Neuronal stem cell (in vitro differentiated cells): Measurements from ENCODE around the gene COX4I2.
A peak's percentile ranks its signal among the peaks of the same experiment; 100 is the strongest.

ENCODE experiments used
- DNase-seq: peaks from one replicate; pipeline ENCODE4 v3.0.0-alpha.2; 2013; ENCODE audit warnings: low spot score
- H2AFZ ChIP-seq: one replicate; pipeline ENCODE4 v1.6.1; 2013; ENCODE audit warnings: mild to moderate bottlenecking, low read length, inconsistent platforms
- H2AK5ac ChIP-seq: 2 replicates; pipeline ENCODE4 v1.6.1; 2013; ENCODE audit warnings: low read depth, mild to moderate bottlenecking, inconsistent platforms, low read length, moderate library complexity, mixed read lengths
- H2BK120ac ChIP-seq: 2 replicates; pipeline ENCODE4 v1.6.1; 2013; ENCODE audit warnings: low read depth, mild to moderate bottlenecking, inconsistent platforms, low read length, moderate library complexity, mixed read lengths
- H2BK12ac ChIP-seq: one replicate; pipeline ENCODE4 v1.6.1; 2013; ENCODE audit warnings: low read length, inconsistent platforms
- H2BK15ac ChIP-seq: 2 replicates; pipeline ENCODE4 v1.6.1; 2013; ENCODE audit warnings: mild to moderate bottlenecking, low read length, inconsistent platforms, mixed read lengths
- H2BK5ac ChIP-seq: one replicate; pipeline ENCODE4 v1.6.1; 2013; ENCODE audit warnings: inconsistent platforms, mild to moderate bottlenecking, low read length, moderate library complexity
- H3K14ac ChIP-seq: one replicate; pipeline ENCODE4 v1.6.1; 2013; ENCODE audit warnings: low read length, inconsistent platforms
- H3K18ac ChIP-seq: 2 replicates; pipeline ENCODE4 v1.6.1; 2013; ENCODE audit warnings: low read length, inconsistent platforms
- H3K23ac ChIP-seq: 2 replicates; pipeline ENCODE4 v1.6.1; 2013; ENCODE audit warnings: low read depth, mild to moderate bottlenecking, mixed read lengths, low read length, inconsistent platforms; ENCODE audit not compliant: poor library complexity
- H3K27ac ChIP-seq: replicated peaks from 3 replicates; pipeline ENCODE4 v1.5.1; 2013; ENCODE audit warnings: low read length, inconsistent platforms
- H3K27me3 ChIP-seq, 3 experiments: 2 replicates each; pipeline ENCODE4 v1.6.1; 2013; ENCODE audit warnings: low read length in 3 of 3, mild to moderate bottlenecking in 2 of 3, inconsistent platforms in 1 of 3, low read depth in 1 of 3, mixed read lengths in 1 of 3, moderate library complexity in 1 of 3; ENCODE audit not compliant: control insufficient read depth in 3 of 3, insufficient read depth in 3 of 3
- H3K36me3 ChIP-seq, 2 donors: replicated peaks in 1 of 2; 2 replicates each; pipeline ENCODE4 v1.6.1; 2013; ENCODE audit warnings: low read length in 2 of 2; ENCODE audit not compliant: control insufficient read depth in 2 of 2, insufficient read depth in 2 of 2
- H3K4ac ChIP-seq: 2 replicates; pipeline ENCODE4 v1.6.1; 2013; ENCODE audit warnings: inconsistent platforms, mild to moderate bottlenecking, low read length, moderate library complexity
- H3K4me1 ChIP-seq, 2 donors: 1 replicate in 1 of 2; 2 replicates in 1 of 2; pipeline ENCODE4 v1.6.1; 2013; ENCODE audit warnings: low read length in 2 of 2, low read depth in 1 of 2; ENCODE audit not compliant: control insufficient read depth in 2 of 2, insufficient read depth in 1 of 2
- H3K4me2 ChIP-seq: one replicate; pipeline ENCODE4 v1.6.1; 2013; ENCODE audit warnings: mild to moderate bottlenecking, low read length, inconsistent platforms; ENCODE audit not compliant: insufficient read depth, poor library complexity, severe bottlenecking
- H3K4me3 ChIP-seq, 2 donors: 2 replicates each; pipeline ENCODE4 v1.5.1; 2013; ENCODE audit warnings: low read length in 2 of 2, mild to moderate bottlenecking in 2 of 2, inconsistent platforms in 1 of 2, moderate library complexity in 1 of 2
- H3K79me1 ChIP-seq: one replicate; pipeline ENCODE4 v1.6.1; 2013; ENCODE audit warnings: low read depth, mild to moderate bottlenecking, inconsistent platforms, low read length, moderate library complexity
- H3K9ac ChIP-seq: one replicate; pipeline ENCODE4 v1.6.1; 2013; ENCODE audit warnings: mild to moderate bottlenecking, low read depth, low read length, inconsistent platforms; ENCODE audit not compliant: poor library complexity
- H3K9me3 ChIP-seq, 2 donors: replicated peaks in 1 of 2; 2 replicates each; pipeline versions ENCODE3 to v1.6.1; 2013; ENCODE audit warnings: low read length in 2 of 2, mild to moderate bottlenecking in 2 of 2, inconsistent platforms in 1 of 2, low read depth in 1 of 2, mixed read lengths in 1 of 2, moderate library complexity in 1 of 2; ENCODE audit not compliant: control insufficient read depth in 2 of 2, insufficient read depth in 1 of 2
- H4K8ac ChIP-seq: one replicate; pipeline ENCODE4 v1.6.1; 2013; ENCODE audit warnings: low read depth, mild to moderate bottlenecking, inconsistent platforms, low read length, moderate library complexity
- H4K91ac ChIP-seq: one replicate; pipeline ENCODE4 v1.6.1; 2013; ENCODE audit warnings: low read length, low read depth, mild to moderate bottlenecking, inconsistent platforms; ENCODE audit not compliant: poor library complexity
- WGBS, 2 donors: extraction: QIAGEN DNeasy Blood & Tissue Kit; methylation state at CpG; one replicate each; pipeline ENCODE4 v1.1.7; 2013; ENCODE audit warnings: missing lambda C conversion rate in 2 of 2, mixed read lengths in 1 of 2; ENCODE audit not compliant: insufficient read length in 2 of 2, insufficient replicate concordance in 1 of 2; ENCODE audit errors: extremely low coverage in 2 of 2; 5-methylcytosine and 5-hydroxymethylcytosine counted together

The COX4I2 gene

GRCh38 chr20:31682927-31683326, 45.2 kb downstream of the COX4I2 start:
- Histone ChIP-seq H2BK120ac (no peak overlapping the region), H2AFZ (no peak overlapping the region), H3K27me3 (no peaks in the 10 kb centered on the region), H3K4me1 (peaks cover 15% of the 10 kb centered on the region in 2 donors), H2BK15ac (no peak overlapping the region), H2AK5ac (no peak overlapping the region), H2BK12ac (no peak overlapping the region), H3K36me3 (peaks cover 0 to 60% of the 10 kb centered on the region in 2 donors), H3K9me3 (peaks cover 0 to 11% of the 10 kb centered on the region in 2 donors), H3K79me1 (peaks cover 2% of the 10 kb centered on the region), H3K23ac (no peak overlapping the region), H3K18ac (no peak overlapping the region), H3K4me3 (no peak overlapping the region), H3K14ac (no peak overlapping the region), H4K91ac (no peak overlapping the region), H3K27ac (no peak overlapping the region), H3K9ac (no peak overlapping the region), H3K4ac (no peak overlapping the region), H3K4me2 (no peak overlapping the region), H2BK5ac (no peak overlapping the region), H4K8ac (no peak overlapping the region)
- DNase-seq = no peak
- WGBS, 2 donors = no CpG with 5 or more reads among the region's 2 CpGs

DNA sequence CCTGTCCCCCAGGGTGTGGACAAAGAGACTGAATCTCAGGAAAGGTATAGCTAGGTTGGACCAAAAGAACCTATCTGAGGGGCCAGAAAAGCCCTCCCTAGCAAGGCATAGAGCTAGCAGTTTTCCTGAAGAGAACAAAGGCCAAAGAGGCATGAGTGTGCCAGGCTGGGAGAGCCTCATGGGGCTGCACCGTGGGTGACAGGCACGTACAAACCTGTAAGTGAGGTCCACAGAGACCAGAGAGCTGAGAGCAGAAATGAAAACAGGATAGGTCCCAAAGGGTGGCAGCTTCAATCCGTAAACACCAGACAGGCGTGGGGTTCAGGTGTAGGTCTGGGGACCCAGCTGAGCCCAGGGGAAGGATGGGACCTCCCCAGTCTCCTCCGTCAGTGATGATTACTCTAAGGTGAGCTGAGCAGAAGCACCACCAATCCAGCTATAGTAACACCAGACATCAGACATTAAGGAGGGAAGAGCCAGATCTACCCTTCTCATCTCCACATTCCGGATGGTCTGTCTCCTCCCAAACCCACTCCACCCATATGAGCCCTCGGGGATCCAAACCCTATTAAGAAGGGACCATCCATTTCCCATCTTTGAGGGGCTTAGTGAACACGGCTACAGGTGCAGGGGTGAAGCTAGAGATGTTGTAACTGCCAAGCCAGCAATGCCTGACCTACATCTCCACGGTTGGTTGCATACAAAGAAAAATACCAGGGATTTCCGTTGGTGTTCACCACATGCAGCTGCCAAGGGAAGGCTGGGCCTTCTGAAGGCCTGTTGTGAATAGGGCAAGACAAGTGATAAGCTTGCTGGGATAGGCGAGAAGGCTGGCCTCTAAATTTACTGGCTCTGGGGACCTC, 46.7 kb downstream of the COX4I2 start:
- Histone ChIP-seq H2BK15ac (no peak overlapping the region), H2AFZ (no peak overlapping the region), H3K79me1 (peaks cover 3% of the 10 kb centered on the region), H2BK5ac (no peak overlapping the region), H4K8ac (no peak overlapping the region), H3K14ac (no peak overlapping the region), H3K36me3 (peaks cover 0 to 54% of the 10 kb centered on the region in 2 donors), H3K23ac (no peak overlapping the region), H2BK120ac (no peak overlapping the region), H2BK12ac (no peak overlapping the region), H3K18ac (no peak overlapping the region), H3K4ac (no peak overlapping the region), H3K27me3 (no peaks in the 10 kb centered on the region), H3K4me2 (no peak overlapping the region), H3K27ac (no peak overlapping the region), H3K4me3 (no peak overlapping the region), H3K4me1 (peaks cover under 1 to 1% of the 10 kb centered on the region in 2 donors), H4K91ac (no peak overlapping the region), H3K9me3 (peaks cover 0 to 11% of the 10 kb centered on the region in 2 donors), H2AK5ac (peak overlapping the region; percentile 16), H3K9ac (no peak overlapping the region)
- no peak for DNase-seq
- no CpG with 5 or more reads among the region's 11 CpGs for WGBS, 2 donors

GRCh38 chr20:31685853-31686643, 48.3 kb downstream of the COX4I2 start:
- Histone ChIP-seq H3K23ac (no peak overlapping the region), H2BK120ac (no peak overlapping the region), H3K4me3 (no peak overlapping the region), H3K14ac (no peak overlapping the region), H3K9ac (no peak overlapping the region), H3K36me3 (peaks cover 0 to 52% of the 10 kb centered on the region in 2 donors), H4K91ac (no peak overlapping the region), H3K27ac (no peak overlapping the region), H3K79me1 (peaks cover 2% of the 10 kb centered on the region), H2BK15ac (no peak overlapping the region), H2BK5ac (no peak overlapping the region), H3K4me1 (no peaks in the 10 kb centered on the region), H3K18ac (no peak overlapping the region), H2AK5ac (no peak overlapping the region), H2AFZ (no peak overlapping the region), H3K9me3 (peaks cover 0 to 11% of the 10 kb centered on the region in 2 donors), H2BK12ac (no peak overlapping the region), H3K27me3 (no peaks in the 10 kb centered on the region), H3K4me2 (no peak overlapping the region), H4K8ac (no peak overlapping the region), H3K4ac (no peak overlapping the region)
- no CpG with 5 or more reads among the region's 2 CpGs for WGBS, 2 donors
- no peak for DNase-seq

DNA sequence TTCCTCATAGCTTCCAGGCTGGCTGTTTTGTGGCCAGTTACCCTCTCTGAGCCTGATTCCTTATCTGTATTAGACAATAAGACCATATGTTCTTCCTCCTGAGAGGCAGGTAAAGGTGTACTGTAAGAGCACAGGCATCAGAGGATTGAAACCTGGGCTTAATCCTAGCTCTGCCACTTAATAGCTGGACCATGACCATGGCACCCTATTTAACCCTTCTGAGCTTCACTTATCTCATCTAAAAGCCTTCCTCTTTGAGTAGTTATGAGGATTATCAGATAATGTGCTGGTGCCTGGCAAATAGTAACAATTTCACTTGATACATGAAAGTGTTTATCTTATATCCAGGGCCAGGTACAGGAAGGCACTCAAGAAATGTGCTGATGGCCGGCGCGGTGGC, 50.1 kb downstream of the COX4I2 start:
- H3K4me3 ChIP-seq = no peak overlapping the region
- H3K27ac ChIP-seq = no peak overlapping the region
- H3K36me3 ChIP-seq = peaks cover 2 to 57% of the 10 kb centered on the region in 2 donors
- peaks cover 2% of the 10 kb centered on the region for H3K79me1 ChIP-seq
- H2AFZ ChIP-seq = no peak overlapping the region
- no peak overlapping the region for H3K14ac ChIP-seq
- no peaks in the 10 kb centered on the region for H3K27me3 ChIP-seq
- H3K23ac ChIP-seq = no peak overlapping the region
- no peak for DNase-seq
- no peak overlapping the region for H3K4me2 ChIP-seq
- H4K8ac ChIP-seq = no peak overlapping the region
- H3K4ac ChIP-seq = no peak overlapping the region
- no peak overlapping the region for H2BK120ac ChIP-seq
- peaks cover 0 to 3% of the 10 kb centered on the region in 2 donors for H3K4me1 ChIP-seq
- no peak overlapping the region for H3K9ac ChIP-seq
- H4K91ac ChIP-seq = no peak overlapping the region
- no CpG with 5 or more reads among the region's 3 CpGs for WGBS, 2 donors
- H2AK5ac ChIP-seq = no peak overlapping the region
- no peak overlapping the region for H3K18ac ChIP-seq
- peaks cover 0 to 11% of the 10 kb centered on the region in 2 donors for H3K9me3 ChIP-seq
- H2BK5ac ChIP-seq = no peak overlapping the region
- no peak overlapping the region for H2BK12ac ChIP-seq
- no peak overlapping the region for H2BK15ac ChIP-seq
